HEK293T (cell line): Measurements from ENCODE around the gene SPAAR.
"Not testable (repeated sequence)": the region's sequence is repeated elsewhere in the genome, so short reads cannot be mapped to it uniquely, and the experiment has no call there.

Experiments
- CTCF ChIA-PET: fragments of 350-600 bp; formaldehyde crosslinking; extraction: SDS; loops from one replicate; lab custom pipeline; 2021; ENCODE audit warnings: antibody characterized with exemption, inconsistent platforms; lab: Yijun Ruan, JAX
- POLR2A ChIA-PET: fragments of 350-600 bp; formaldehyde crosslinking; extraction: SDS; loops from one replicate; lab custom pipeline; 2020; ENCODE audit warnings: antibody characterized with exemption, inconsistent platforms; lab: Yijun Ruan, JAX
- DNase-seq: peaks from one replicate; pipeline ENCODE4 v3.0.0; 2012; ENCODE audit warnings: mixed read lengths; ENCODE audit errors: extremely low spot score
- ARNT ChIP-seq: fragments of 450-650 bp; IDR thresholded peaks from 2 replicates; pipeline ENCODE4 v1.6.1; 2017; ENCODE audit warnings: mild to moderate bottlenecking
- BHLHE40 ChIP-seq: fragments of 450-650 bp; IDR thresholded peaks from 2 replicates; pipeline ENCODE4 v1.6.1; 2016; ENCODE audit warnings: mild to moderate bottlenecking, moderate library complexity, borderline replicate concordance
- CTBP1 ChIP-seq: fragments of 450-650 bp; IDR thresholded peaks from 2 replicates; pipeline ENCODE4 v1.6.1; 2016; ENCODE audit warnings: borderline replicate concordance
- ELF4 ChIP-seq: fragments of 450-650 bp; IDR thresholded peaks from 2 replicates; pipeline ENCODE4 v1.6.1; 2017; ENCODE audit warnings: antibody characterized with exemption
- FOXA1 ChIP-seq: fragments of 450-650 bp; IDR thresholded peaks from 2 replicates; pipeline ENCODE4 v1.6.1; 2016; ENCODE audit warnings: mild to moderate bottlenecking
- FOXK2 ChIP-seq: fragments of 450-650 bp; IDR thresholded peaks from 2 replicates; pipeline ENCODE4 v1.6.1; 2016; ENCODE audit warnings: mild to moderate bottlenecking
- FOXM1 ChIP-seq: fragments of 450-650 bp; IDR thresholded peaks from 2 replicates; pipeline ENCODE4 v1.6.1; 2017; ENCODE audit warnings: mild to moderate bottlenecking, borderline replicate concordance
- HDGF ChIP-seq: fragments of 450-650 bp; IDR thresholded peaks from 2 replicates; pipeline ENCODE4 v1.6.1; 2017; ENCODE audit warnings: antibody characterized with exemption, borderline replicate concordance
- L3MBTL2 ChIP-seq: fragments of 450-650 bp; conservative IDR thresholded peaks from 2 replicates; pipeline ENCODE4 v1.6.1; 2016; ENCODE audit warnings: mild to moderate bottlenecking
- LEF1 ChIP-seq: fragments of 450-650 bp; IDR thresholded peaks from 2 replicates; pipeline ENCODE4 v1.6.1; 2017; ENCODE audit warnings: mild to moderate bottlenecking, borderline replicate concordance
- NFRKB ChIP-seq: fragments of 450-650 bp; IDR thresholded peaks from 2 replicates; pipeline ENCODE4 v1.6.1; 2016; ENCODE audit warnings: mild to moderate bottlenecking, moderate library complexity
- PKNOX1 ChIP-seq: fragments of 450-650 bp; IDR thresholded peaks from 2 replicates; pipeline ENCODE4 v1.6.1; 2016
- SP1 ChIP-seq: fragments of 450-650 bp; IDR thresholded peaks from 2 replicates; pipeline ENCODE4 v1.6.1; 2017
- SUZ12 ChIP-seq: fragments of 450-650 bp; IDR thresholded peaks from 2 replicates; pipeline ENCODE4 v1.6.1; 2016; ENCODE audit warnings: mild to moderate bottlenecking
- TARDBP ChIP-seq: fragments of 450-650 bp; IDR thresholded peaks from 2 replicates; pipeline ENCODE4 v1.6.1; 2016
- ZNF384 ChIP-seq: fragments of 450-650 bp; IDR thresholded peaks from 2 replicates; pipeline ENCODE4 v1.6.1; 2016

SPAAR gene

GRCh38 chr9:35882996-35883395 is 26.3 kb upstream of the SPAAR start:
- ChIA-PET CTCF (interaction anchor here (0.8 to 1.7 kb wide), 5 partner anchors 9 to 95 kb away, joined by 3 to 16 read pairs (median 4); no protein-coding TSS in a partner anchor), POLR2A (interaction anchor here (1.2 kb wide), 1 partner anchor 135 kb away, joined by 3 read pairs; no protein-coding TSS in a partner anchor)
- DNase-seq, result no peak
- TF ChIP-seq ARNT, result no peak
- TF ChIP-seq FOXA1, result no peak
- no peak for TF ChIP-seq BHLHE40
- TF ChIP-seq ELF4, result no peak
- TF ChIP-seq FOXK2, result no peak
- TF ChIP-seq HDGF, result no peak
- TF ChIP-seq CTBP1, result no peak
- no peak for TF ChIP-seq L3MBTL2
- no peak for TF ChIP-seq LEF1
- no peak for TF ChIP-seq FOXM1
- TF ChIP-seq ZNF384, result no peak

GRCh38 chr9:35884908-35885307 is 24.4 kb upstream of the SPAAR start:
- CTCF ChIA-PET, POLR2A ChIA-PET, DNase-seq: not testable (repeated sequence)

GRCh38 chr9:35891646-35892045 is 17.6 kb upstream of the SPAAR start:
- TF ChIP-seq ELF4 (no peak), BHLHE40 (no peak), HDGF (no peak), ZNF384 (no peak)

GRCh38 chr9:35892051-35892450 is 17.2 kb upstream of the SPAAR start:
- ChIA-PET POLR2A (no interaction called here), CTCF (interaction anchor here (1.4 kb wide), 1 partner anchor 9 kb away, joined by 3 read pairs; no protein-coding TSS in a partner anchor)
- no peak for TF ChIP-seq PKNOX1
- no peak for TF ChIP-seq SUZ12
- TF ChIP-seq HDGF, result no peak
- no peak for TF ChIP-seq BHLHE40
- TF ChIP-seq FOXK2, result no peak
- TF ChIP-seq ARNT, result no peak
- no peak for DNase-seq

More at GRCh38 chr9:35891646-35892045, 17.6 kb upstream of the SPAAR start:
- no peak for DNase-seq
- ChIA-PET POLR2A (no interaction called here), CTCF (interaction anchor here (1.4 kb wide), 1 partner anchor 9 kb away, joined by 3 read pairs; no protein-coding TSS in a partner anchor)

GRCh38 chr9:35896570-35896969 is 12.7 kb upstream of the SPAAR start:
- no peak for DNase-seq
- ChIA-PET POLR2A (no interaction called here), CTCF (no interaction called here)
- no peak for TF ChIP-seq FOXM1
- no peak for TF ChIP-seq FOXK2
- TF ChIP-seq ARNT, result no peak
- TF ChIP-seq PKNOX1, result no peak
- TF ChIP-seq CTBP1, result no peak
- TF ChIP-seq SP1, result no peak
- TF ChIP-seq TARDBP, result no peak

GRCh38 chr9:35897376-35898099 is 11.8 kb upstream of the SPAAR start:
- POLR2A ChIA-PET, CTCF ChIA-PET, DNase-seq: not testable (repeated sequence)

- ChIA-PET CTCF (no interaction called here), POLR2A (no interaction called here)
- no peak for DNase-seq
- TF ChIP-seq TARDBP (no peak), BHLHE40 (no peak), NFRKB (no peak), HDGF (no peak), ARNT (no peak), CTBP1 (no peak), FOXM1 (no peak), SUZ12 (no peak), SP1 (no peak), L3MBTL2 (no peak), LEF1 (no peak), FOXK2 (no peak), PKNOX1 (no peak), FOXA1 (no peak), ZNF384 (no peak), ELF4 (no peak)
These were observed 11.0 kb upstream of the SPAAR start for GRCh38 chr9:35898337-35898736.
